ENCODE measurements around the gene ART5. TPM values are rescaled to one million over a fixed set of nuclear protein-coding genes. Genes with fewer than 3 reads are reported as not detected.
"Not testable (repeated sequence)": the region's sequence is repeated elsewhere in the genome, so short reads cannot be mapped to it uniquely, and the experiment has no call there.

ART5 gene
- polyA plus RNA-seq, 3 donors = not detected

- H3K9me3 ChIP-seq (replicated peaks in 1 of 2; ENCODE audit: control insufficient read depth in 1 of 2, insufficient read depth in 1 of 2, low read length in 2 of 2) = no peaks in the 10 kb centered on the region
- no peak overlapping the region for H3K27ac ChIP-seq (ENCODE audit: low read depth in 1 of 2, low read length in 2 of 2)
- intact Hi-C loops (cut with micrococcal nuclease) = no loop called here
- no peaks in the 10 kb centered on the region for H3K9me3 Mint-ChIP-seq
- H3K27me3 Mint-ChIP-seq (ENCODE audit: low read depth in 3 of 3) = peaks cover 4 to 12% (median 10%) of the 10 kb centered on the region in 3 donors
- H3K27me3 ChIP-seq (ENCODE audit: control insufficient read depth in 2 of 2, insufficient read depth in 2 of 2, low read length in 2 of 2) = peaks cover 0 to 3% of the 10 kb centered on the region in 2 donors
- peaks cover 6 to 11% of the 10 kb centered on the region in 2 donors for H3K36me3 ChIP-seq (replicated peaks in 1 of 2; ENCODE audit: control insufficient read depth in 1 of 2, insufficient read depth in 2 of 2, low read length in 2 of 2)
- no peak overlapping the region for H3K27ac Mint-ChIP-seq
- no peak overlapping the region for H3K9ac ChIP-seq (ENCODE audit: insufficient read depth, low read length, poor library complexity, severe bottlenecking)
- H3K4me1 Mint-ChIP-seq = no peaks in the 10 kb centered on the region
- H3K4me3 ChIP-seq (replicated peaks in 1 of 3; ENCODE audit: low read depth in 2 of 3, low read length in 3 of 3) = no peak overlapping the region
- H3K4me2 ChIP-seq (replicated peaks; ENCODE audit: extremely low read depth, low read length, poor library complexity, severe bottlenecking) = no peak overlapping the region
- no peak for DNase-seq
- 93% methylated on average over 23 of the region's 33 CpGs for WGBS (ENCODE audit: insufficient coverage)
- no peaks in the 10 kb centered on the region for H3K4me1 ChIP-seq (ENCODE audit: control insufficient read depth in 1 of 2, insufficient read depth in 2 of 2, low read length in 2 of 2)
- no peak for TF ChIP-seq CTCF (IDR thresholded peaks at IDR 0.05)
- H3K4me3 Mint-ChIP-seq = no peak overlapping the region
- H3K79me2 ChIP-seq (ENCODE audit: insufficient read depth, low read length) = no peaks in the 10 kb centered on the region
- H4K20me1 ChIP-seq (ENCODE audit: insufficient read depth, low read length) = no peaks in the 10 kb centered on the region
- H3K36me3 Mint-ChIP-seq = peaks cover 11 to 12% of the 10 kb centered on the region in 2 donors
- H2AFZ ChIP-seq (ENCODE audit: insufficient read depth, low read depth, low read length, poor library complexity, severe bottlenecking) = no peak overlapping the region
These were observed 18.1 kb upstream of the ART5 start for GRCh38 chr11:3659595-3660515.

- no peak overlapping the region for H3K27ac ChIP-seq (ENCODE audit: low read depth in 1 of 2, low read length in 2 of 2)
- no peak overlapping the region for H3K9ac ChIP-seq (ENCODE audit: insufficient read depth, low read length, poor library complexity, severe bottlenecking)
- H3K27ac Mint-ChIP-seq = no peak overlapping the region
- H3K4me1 ChIP-seq (ENCODE audit: control insufficient read depth in 1 of 2, insufficient read depth in 2 of 2, low read length in 2 of 2) = no peaks in the 10 kb centered on the region
- no peaks in the 10 kb centered on the region for H3K9me3 Mint-ChIP-seq
- no peak overlapping the region for H3K4me3 ChIP-seq (replicated peaks in 1 of 3; ENCODE audit: low read depth in 2 of 3, low read length in 3 of 3)
- H2AFZ ChIP-seq (ENCODE audit: insufficient read depth, low read depth, low read length, poor library complexity, severe bottlenecking) = no peak overlapping the region
- intact Hi-C loops (cut with micrococcal nuclease) = no loop called here
- peaks cover 4 to 10% (median 10%) of the 10 kb centered on the region in 3 donors for H3K27me3 Mint-ChIP-seq (ENCODE audit: low read depth in 3 of 3)
- no peaks in the 10 kb centered on the region for H3K36me3 ChIP-seq (replicated peaks in 1 of 2; ENCODE audit: control insufficient read depth in 1 of 2, insufficient read depth in 2 of 2, low read length in 2 of 2)
- no peaks in the 10 kb centered on the region for H4K20me1 ChIP-seq (ENCODE audit: insufficient read depth, low read length)
- TF ChIP-seq CTCF (IDR thresholded peaks at IDR 0.05) = no peak
- no peaks in the 10 kb centered on the region for H3K36me3 Mint-ChIP-seq
- WGBS (ENCODE audit: insufficient coverage) = 88% methylated on average over 1 of the region's 8 CpGs
- no peaks in the 10 kb centered on the region for H3K79me2 ChIP-seq (ENCODE audit: insufficient read depth, low read length)
- H3K9me3 ChIP-seq (replicated peaks in 1 of 2; ENCODE audit: control insufficient read depth in 1 of 2, insufficient read depth in 1 of 2, low read length in 2 of 2) = no peaks in the 10 kb centered on the region
- no peak overlapping the region for H3K4me3 Mint-ChIP-seq
- H3K4me1 Mint-ChIP-seq = no peaks in the 10 kb centered on the region
- peaks cover 2 to 6% of the 10 kb centered on the region in 2 donors for H3K27me3 ChIP-seq (ENCODE audit: control insufficient read depth in 2 of 2, insufficient read depth in 2 of 2, low read length in 2 of 2)
- DNase-seq = no peak
- H3K4me2 ChIP-seq (replicated peaks; ENCODE audit: extremely low read depth, low read length, poor library complexity, severe bottlenecking) = no peak overlapping the region
These were observed 16.5 kb upstream of the ART5 start for GRCh38 chr11:3658252-3658651.

GRCh38 chr11:3657331-3657730 is 15.5 kb upstream of the ART5 start:
- H3K36me3 Mint-ChIP-seq; H3K4me1 ChIP-seq (ENCODE audit: control insufficient read depth in 1 of 2, insufficient read depth in 2 of 2, low read length in 2 of 2); H3K4me3 Mint-ChIP-seq; intact Hi-C loops (cut with micrococcal nuclease); H3K27ac ChIP-seq (ENCODE audit: low read depth in 1 of 2, low read length in 2 of 2); H3K27me3 ChIP-seq (ENCODE audit: control insufficient read depth in 2 of 2, insufficient read depth in 2 of 2, low read length in 2 of 2); H3K4me1 Mint-ChIP-seq; H3K36me3 ChIP-seq (replicated peaks in 1 of 2; ENCODE audit: control insufficient read depth in 1 of 2, insufficient read depth in 2 of 2, low read length in 2 of 2); H3K4me3 ChIP-seq (replicated peaks in 1 of 3; ENCODE audit: low read depth in 2 of 3, low read length in 3 of 3); DNase-seq; H3K27ac Mint-ChIP-seq; H4K20me1 ChIP-seq (ENCODE audit: insufficient read depth, low read length); H3K79me2 ChIP-seq (ENCODE audit: insufficient read depth, low read length); H3K9me3 ChIP-seq (replicated peaks in 1 of 2; ENCODE audit: control insufficient read depth in 1 of 2, insufficient read depth in 1 of 2, low read length in 2 of 2); H3K9ac ChIP-seq (ENCODE audit: insufficient read depth, low read length, poor library complexity, severe bottlenecking); H3K4me2 ChIP-seq (replicated peaks; ENCODE audit: extremely low read depth, low read length, poor library complexity, severe bottlenecking); H3K9me3 Mint-ChIP-seq; H2AFZ ChIP-seq (ENCODE audit: insufficient read depth, low read depth, low read length, poor library complexity, severe bottlenecking): not testable (repeated sequence)
- peaks cover 4 to 10% (median 10%) of the 10 kb centered on the region in 3 donors for H3K27me3 Mint-ChIP-seq (ENCODE audit: low read depth in 3 of 3)
- WGBS (ENCODE audit: insufficient coverage) = 100% methylated on average over 3 of the region's 5 CpGs
